Activated naive CD4-positive, alpha-beta T cell treated with Interleukin-2 at 50 U/mL for 16 hours (primary cell): ENCODE results near the gene NHLRC3.
"Not testable (repeated sequence)": the region's sequence is repeated elsewhere in the genome, so short reads cannot be mapped to it uniquely, and the experiment has no call there.

Experiments
- DNase-seq: peaks from one replicate; pipeline ENCODE4 v3.0.0-alpha.2; 2020

NHLRC3 gene, protein sequence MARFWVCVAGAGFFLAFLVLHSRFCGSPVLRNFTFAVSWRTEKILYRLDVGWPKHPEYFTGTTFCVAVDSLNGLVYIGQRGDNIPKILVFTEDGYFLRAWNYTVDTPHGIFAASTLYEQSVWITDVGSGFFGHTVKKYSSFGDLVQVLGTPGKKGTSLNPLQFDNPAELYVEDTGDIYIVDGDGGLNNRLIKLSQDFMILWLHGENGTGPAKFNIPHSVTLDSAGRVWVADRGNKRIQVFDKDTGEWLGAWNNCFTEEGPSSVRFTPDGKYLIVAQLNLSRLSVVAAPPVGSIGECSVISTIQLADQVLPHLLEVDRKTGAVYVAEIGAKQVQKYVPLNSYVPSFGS

DNA sequence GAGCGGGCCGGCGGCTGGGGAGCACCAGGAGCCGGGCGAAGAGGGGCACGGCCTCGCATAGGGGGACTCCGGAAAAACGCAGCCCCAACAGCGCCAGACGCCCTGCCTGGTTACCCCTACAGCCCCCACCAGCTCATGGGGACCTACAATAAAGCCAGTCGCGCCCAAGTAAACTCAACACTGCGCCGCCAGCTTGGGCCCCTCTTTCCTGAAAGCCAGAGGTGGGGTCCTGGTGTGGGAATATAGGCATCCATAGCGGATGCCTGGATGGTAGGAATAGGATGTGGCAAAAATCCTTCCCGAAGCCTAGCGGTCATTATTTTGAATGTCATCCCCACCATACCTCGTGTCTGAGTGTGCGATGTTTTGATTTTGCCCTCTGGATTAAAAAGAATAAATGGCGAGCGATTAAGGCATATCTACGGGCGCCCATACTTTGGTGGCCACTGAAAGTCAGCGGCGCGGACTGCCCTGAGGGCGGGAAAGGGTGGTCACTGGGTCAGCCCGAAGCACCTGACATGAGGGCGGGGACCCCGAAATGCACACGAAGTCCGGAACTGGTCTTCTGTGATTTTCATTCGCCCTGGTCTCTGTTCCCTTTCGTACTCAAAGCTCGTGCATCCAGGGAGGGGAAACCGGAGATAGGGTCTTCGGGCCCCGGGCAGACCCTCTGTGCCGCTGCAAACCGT lies at the start of gene NHLRC3, which contains the start of gene PROSER1:
TSS of gene NHLRC3 (plus strand) at position 577 of the 689 bp plus-strand sequence. CDS start 184 bp downstream, outside the sequence.
TSS of gene PROSER1 (minus strand) at position 210 of the 689 bp plus-strand sequence. CDS start 847 bp downstream, outside the sequence.
- peak; percentile 84 for DNase-seq

DNA sequence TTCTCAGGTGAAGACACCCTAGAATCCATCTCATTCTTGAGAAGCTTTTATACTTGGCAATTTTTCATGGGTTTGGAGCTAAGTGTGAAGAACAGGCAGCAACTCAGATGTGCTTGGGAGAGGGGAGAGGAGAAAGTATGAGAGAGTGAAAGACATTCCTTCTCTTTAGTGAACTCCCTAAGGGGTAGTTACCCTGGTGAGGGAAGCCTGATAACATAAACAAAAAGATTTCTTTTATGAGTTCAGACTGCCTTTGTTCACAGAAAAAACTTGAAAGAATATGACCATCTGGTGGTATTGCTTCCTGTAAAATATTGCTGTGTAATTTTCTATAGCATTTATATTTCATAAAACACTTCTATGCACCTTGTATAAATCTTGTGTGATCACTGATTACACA lies 47.6 kb upstream of the NHLRC3 start, which contains the start of gene STOML3:
TSS of gene STOML3 (minus strand) at position 139 of the 400 bp plus-strand sequence. CDS start at position 29, 110 bp downstream.
- DNase-seq = no peak

DNA sequence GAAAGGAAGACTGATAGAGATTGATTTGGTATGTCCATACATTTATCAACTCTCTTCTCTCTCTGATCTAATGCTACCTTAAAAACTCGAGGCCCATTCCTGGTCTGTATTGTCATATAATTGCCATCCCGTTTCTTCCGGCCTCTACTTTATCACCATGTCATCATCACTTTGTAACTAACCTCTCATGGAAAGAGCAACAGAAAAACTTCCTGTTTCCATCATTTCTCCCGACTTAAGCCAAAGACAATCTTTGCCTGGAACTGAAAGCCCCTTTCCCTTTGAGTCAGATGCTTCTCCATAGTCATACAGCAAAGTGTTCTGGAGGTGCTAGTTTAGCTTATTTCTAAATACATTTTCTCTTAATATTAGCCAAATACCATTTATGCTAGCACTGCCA lies 44.9 kb upstream of the NHLRC3 start:
- DNase-seq = no peak

DNA sequence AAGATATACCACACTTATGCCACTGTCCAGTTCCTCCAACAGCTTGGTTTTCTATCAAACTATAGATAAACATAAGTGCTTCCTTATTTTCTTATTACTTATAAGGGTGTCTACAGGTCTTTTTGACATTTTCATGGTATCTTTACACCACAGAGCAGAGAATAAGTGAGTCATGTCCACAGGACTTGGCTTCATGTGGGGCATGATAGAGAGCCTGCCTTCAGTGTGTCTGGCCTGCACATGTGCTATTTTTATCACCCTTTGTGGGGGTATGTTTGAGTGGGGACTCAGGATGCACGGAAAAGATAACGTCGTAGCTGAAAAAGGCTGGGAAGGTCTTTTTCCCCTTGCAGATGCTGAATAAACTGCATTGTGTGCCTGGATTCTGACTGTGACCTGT lies 39.5 kb upstream of the NHLRC3 start:
- DNase-seq = no peak

DNA sequence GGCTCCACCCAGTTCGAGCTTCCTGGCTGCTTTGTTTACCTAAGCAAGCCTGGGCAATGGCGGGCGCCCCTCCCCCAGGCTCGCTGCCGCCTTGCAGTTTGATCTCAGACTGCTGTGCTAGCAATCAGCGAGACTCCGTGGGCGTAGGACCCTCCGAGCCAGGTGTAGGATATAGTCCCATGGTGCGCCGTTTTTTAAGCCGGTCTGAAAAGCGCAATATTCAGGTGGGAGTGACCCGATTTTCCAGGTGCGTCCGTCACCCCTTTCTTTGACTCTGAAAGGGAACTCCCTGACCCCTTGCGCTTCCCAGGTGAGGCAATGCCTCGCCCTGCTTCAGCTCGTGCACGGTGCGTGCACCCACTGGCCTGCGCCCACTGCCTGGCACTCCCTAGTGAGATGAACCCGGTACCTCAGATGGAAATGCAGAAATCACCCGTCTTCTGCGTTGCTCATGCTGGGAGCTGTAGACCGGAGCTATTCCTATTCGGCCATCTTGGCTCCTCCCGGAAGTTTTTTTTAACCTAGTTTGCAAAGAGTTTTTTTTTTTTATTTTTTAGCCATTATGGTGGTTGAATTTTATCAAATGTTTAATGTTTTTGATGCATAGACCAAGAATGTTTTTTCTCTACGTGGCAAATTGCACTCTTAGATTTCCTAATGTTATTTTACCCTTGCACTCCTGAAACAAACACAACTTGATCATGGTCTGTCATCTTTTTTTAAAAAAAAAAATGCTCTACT lies 31.7 kb upstream of the NHLRC3 start:
- DNase-seq = not testable (repeated sequence)

DNA sequence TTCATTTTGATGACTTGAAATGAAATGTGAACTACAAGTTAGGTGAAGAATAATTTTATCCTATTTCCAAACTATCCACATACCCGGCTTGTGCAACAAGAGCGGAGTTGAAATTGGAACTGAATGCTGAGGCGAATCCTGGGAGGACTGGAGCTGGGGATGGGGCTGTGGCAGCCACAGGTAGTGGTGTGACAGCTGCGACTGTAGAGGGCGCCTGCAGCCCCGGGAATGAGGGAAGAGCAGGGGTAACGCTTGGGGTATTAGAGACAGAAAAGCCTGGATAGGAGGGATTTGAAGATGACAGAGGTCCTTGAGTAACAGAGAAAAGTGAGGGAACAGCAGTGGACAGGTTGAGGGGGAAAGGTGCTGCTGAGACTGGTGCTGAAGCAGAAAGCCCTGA lies 25.6 kb upstream of the NHLRC3 start:
- no peak for DNase-seq

DNA sequence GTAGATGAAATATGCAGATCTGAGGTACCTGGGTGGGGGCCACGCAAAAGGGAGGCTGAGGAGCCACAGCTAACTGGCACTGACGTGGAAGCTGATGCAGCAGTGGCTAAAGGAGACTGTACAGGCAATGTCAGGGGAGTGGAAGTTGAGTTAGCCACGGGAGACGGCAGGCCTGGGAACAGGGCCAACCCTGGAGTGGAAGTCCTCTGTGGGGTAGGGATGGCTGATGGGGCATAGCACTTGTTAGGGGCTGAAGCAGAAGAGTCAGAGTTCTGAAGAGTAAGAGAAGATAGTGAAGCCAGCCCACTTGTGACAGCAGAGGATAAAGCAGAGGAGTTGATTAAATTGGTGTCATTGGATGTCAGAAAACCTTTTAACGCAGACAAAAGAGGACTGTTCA lies 24.8 kb upstream of the NHLRC3 start:
- no peak for DNase-seq

DNA sequence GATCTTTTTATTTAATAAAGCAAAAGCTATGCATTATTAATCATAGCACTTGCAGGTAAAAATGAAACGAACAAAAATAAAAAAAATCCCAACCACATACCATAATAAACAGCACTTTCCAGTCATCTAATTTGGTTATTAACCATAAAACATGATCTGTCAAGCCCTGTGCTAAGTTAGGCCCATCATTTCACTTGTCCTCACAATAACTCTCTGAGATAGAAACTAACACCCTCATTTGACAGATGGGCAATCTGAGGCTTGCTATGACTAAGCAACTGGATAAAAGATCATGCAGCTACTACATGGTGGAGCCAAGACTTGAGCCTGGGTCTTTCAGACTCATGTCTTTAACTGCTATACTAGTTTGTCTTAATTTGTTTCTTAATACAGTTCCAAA lies 22.2 kb upstream of the NHLRC3 start:
- no peak for DNase-seq

DNA sequence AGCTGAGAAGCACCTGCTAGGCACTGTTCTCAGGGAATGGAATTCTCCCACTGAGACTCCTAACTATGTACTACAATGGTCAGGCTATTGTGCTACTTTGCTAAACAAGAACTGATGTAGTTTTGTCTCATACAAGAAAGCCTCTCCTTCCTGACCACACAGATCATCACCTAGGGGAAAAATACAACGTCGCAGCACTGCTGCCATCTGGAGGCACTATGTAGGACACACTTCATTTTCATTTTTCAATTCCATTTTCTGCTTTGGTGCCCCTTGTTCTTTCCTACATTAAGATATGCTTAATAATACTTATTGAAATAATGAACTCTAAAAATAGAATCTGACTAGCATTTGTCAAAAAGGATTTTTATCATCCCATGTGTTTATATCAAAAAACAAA lies 21.5 kb upstream of the NHLRC3 start:
- DNase-seq = no peak

DNA sequence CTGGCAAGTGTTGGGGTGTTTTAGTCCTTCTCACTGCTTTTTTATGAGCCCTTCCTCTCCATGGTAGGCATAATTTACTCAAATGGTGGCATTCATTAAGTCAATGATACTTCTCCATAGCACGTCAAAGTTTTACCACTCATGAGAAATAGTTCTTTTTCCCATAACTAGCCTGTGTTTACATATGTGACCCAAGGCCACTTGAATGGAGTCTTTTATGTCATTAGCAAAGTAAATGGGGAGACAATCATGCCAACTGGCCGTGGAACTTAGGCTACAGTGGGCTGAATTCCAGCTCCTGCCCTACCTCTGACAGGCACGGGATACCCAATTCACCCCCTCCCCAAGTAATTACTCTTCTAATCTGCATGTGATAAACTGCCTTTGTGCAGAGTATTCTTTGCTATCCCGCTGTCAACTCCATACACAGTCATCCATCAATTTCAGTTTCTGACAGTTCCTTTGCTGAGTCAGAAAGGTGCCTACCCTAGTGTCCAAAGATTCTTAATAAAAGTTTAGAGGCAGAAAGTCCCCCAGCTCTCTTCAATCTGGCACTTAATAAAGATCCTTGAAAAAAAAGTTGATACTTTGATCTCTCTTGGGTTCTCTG lies 17.3 kb upstream of the NHLRC3 start:
- no peak for DNase-seq

DNA sequence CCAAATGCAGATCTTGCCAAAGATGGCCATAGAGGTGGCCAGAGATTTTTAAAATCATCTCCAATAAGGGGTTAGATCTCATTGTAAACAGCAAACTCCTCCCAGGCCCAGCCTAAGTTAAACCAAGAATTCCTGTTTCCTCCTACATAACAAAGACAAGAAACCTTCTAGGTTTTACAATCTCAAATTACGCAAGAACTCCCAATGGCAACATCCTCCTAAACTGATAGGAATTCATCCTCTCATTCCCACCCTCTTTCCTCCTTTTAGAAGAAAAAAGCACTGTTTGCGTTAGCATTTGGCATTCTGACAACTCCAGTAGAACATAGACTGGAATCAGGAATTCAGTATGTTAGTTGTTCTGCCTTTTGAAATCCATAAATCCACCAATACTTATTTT lies 14.9 kb upstream of the NHLRC3 start:
- no peak for DNase-seq

DNA sequence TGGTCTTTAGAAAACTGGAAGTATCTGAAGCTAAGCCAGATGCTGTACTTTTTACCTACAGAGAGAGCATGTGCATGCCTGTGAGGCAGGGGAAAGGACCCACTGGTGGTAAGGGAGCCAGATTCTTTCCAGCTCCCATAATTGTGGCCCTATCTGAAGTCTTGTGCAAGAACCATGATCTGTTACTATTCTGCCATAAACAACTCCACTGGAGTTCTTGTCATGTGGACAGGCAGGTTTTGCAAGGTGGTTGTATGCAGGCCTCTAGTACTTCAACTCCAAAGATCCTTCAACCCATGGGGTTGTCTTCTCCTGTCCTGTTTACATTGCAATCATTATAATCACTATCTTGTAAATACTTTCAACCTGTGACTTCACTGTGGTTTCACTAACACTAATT lies 14.5 kb upstream of the NHLRC3 start:
- DNase-seq = no peak

DNA sequence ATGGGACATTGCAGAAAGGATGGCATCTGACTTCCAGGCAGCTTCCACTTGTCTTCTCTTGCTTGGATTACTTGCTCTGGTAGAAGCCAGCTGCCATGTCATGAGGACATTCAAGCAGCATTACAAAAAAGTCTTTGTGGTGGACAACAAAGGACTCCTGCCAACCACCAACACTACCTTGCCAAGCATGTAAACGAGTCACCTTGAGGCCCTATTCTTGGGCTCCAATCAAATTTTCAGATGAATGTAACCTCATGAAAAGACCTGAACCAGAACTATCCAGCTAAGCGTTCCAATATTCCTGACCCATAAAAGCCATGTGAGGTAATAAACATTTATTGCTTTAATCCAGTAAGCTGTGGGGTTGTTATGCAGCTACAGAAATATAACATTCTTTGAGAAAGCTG lies 12.8 kb upstream of the NHLRC3 start:
- DNase-seq = no peak

DNA sequence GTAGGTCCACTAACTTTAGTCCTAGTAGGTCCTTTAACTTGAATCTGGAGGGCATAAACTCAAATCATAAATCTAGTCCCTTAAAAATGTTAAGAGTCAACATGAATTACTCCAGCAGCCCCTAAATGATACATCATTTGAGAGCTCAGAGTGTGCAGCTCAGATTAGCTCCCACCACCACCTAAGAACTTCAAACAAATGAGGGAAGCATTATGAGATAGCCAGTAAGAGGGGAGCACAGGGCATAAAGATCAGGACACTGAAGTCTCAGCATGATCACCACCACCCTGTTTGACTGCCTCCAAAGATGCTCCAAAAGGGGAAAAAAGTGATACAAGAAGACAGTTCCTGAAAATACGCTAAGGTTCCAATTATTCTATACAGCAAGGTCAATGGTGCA lies 6.1 kb upstream of the NHLRC3 start:
- no peak for DNase-seq

DNA sequence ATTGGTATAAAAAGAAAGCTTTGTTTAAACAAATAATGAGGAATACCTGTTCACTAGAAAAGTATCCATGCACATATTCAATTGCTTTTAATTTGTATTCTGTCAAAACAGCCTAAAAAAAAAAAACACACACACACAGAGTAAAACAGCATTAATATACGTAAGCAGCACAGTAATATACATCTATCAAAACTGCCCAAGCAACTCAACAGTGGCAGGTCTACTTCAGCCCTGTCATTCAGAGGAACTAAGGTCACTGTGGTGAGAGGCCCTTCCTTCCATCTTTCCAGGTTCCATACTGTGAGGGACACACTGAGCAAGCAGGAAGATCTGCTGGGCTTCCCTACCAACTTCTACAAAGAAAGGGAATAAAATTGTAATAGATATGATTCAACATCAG lies 4.2 kb upstream of the NHLRC3 start:
- no peak for DNase-seq

DNA sequence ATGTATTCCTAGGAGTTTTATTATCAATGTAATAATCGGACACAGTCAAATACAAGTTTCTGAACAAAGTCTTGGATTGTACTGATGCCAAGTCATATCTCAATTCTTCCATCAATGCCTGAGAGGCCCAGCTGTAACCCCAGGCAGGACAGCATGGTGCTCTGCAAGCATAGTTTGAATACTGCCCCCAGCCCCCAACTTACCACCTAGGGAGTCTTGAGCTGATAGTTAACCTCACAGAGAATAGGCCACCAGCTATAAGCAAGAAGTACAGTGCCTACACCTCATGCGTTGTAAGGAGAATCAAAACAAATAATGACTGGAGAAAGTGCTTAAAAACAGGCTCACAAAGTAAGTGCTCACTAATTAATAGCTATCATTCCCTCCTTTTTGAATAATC lies 3.1 kb upstream of the NHLRC3 start:
- no peak for DNase-seq

DNA sequence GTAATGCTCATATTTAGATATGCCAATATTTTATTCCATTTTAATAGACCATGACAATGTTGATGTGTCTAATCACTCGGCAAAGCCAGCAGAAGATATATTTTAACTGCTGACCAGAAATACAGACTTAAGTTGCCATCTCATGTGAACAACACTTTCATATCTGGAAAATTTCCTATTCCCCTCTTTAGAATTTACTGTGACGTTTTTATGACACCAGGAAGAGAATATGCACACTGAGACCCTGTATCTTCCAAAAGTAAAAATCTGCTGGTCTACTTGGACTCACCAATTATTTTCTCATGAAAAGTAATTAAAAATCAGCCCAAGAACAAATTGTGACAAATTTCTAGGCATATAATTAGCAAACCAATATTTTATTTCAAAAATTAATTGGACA lies 2.5 kb upstream of the NHLRC3 start:
- no peak for DNase-seq

DNA sequence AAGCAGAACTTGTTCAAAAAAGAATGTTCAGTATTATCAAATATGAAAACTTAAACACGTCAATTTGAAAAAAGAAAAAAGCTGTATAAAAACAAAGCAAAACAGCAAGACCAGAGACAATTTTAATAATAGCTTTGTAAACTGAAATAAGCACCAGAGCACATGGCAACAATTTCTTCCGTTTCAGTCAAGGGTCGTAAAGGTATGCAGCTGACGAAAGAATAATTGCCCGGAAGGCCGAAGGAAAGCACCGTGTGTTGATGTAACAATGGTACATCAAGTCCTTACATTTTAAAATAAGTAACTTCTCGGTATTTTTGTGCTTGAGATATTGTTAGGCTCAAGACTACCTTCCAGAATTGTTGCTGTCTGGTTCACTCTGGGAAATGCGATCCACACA lies 2.0 kb upstream of the NHLRC3 start:
- peak; percentile 15 for DNase-seq

DNA sequence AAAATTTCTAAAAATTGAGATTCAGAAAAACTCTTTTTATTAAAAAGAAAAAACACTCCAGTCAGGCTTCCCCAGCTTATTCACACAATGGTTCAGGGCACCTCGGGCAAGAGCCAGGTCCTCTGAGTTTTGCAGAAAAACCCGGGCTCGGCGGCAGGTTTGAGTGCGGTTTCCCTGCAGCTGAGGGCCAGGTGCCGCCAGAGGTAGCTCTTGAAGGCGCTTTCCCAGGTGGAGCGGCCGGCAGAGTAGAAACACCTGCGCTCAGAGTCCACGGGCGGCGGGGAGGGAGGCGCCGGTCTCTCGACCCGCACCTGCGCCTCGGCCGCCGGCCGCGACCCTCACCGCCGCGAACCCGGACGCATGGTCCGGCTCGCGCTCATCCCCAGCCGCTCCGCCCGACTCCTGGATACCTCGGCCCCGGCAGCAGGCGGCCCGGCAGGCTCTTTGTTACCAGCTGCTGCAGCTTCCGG lies 811 bp upstream of the NHLRC3 start:
- no peak for DNase-seq

DNA sequence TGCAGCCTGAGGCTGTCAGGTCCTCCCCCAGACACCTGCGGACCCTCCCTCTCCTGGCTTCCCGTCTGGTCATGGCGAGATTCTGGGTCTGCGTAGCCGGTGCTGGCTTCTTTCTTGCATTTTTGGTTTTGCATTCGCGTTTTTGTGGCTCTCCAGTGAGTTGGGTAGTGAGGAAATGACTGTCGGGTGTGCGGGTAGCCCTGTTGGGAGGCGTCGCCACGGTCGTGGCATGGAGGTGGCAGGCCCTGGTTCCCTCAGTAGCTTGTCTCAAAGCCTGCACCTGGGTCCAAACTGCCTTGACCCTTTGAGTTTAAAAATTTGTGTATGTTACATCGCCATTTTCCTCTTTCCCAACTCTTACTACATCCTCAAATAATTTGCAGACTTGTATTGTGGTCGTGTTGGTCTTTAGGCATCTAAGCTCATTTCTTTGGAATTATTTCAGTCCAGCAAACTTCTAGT lies 344 bp downstream of the NHLRC3 start:
- peak; percentile 67 for DNase-seq

DNA sequence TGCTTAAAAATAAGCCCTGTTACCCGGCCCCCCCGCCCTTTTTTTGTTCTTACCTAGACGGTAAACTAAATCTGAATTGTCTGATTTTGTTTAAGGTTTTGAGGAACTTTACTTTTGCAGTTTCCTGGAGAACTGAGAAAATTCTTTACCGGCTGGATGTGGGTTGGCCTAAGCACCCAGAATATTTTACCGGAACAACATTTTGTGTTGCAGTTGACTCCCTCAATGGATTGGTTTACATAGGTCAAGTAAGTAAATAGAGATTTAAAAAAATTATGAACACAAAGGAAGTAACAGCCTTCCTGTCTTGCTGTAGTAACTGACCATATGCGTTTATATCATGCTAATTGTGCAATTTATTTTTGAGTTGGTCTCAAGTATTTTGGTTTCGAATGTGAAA lies 785 bp downstream of the NHLRC3 start:
- no peak for DNase-seq

DNA sequence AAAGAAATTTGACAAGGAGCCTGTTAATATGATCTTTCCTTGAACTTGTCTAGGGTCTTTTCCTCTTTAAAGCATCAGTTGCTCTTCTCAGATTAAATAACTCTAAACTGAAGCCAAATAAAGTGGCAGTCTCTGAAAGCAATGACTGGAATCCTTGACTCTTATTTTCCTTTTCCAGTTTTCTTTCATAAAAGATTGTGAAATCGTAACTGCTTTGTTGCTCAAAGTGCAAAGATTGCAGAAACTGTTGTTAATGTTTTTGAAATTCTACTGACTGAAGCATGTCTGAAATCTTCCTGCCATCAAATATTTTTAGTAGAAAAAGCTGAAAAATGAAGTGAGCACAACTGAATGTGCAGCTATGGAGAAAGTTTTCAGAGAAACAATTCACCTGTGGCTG lies 1.9 kb downstream of the NHLRC3 start:
- no peak for DNase-seq

DNA sequence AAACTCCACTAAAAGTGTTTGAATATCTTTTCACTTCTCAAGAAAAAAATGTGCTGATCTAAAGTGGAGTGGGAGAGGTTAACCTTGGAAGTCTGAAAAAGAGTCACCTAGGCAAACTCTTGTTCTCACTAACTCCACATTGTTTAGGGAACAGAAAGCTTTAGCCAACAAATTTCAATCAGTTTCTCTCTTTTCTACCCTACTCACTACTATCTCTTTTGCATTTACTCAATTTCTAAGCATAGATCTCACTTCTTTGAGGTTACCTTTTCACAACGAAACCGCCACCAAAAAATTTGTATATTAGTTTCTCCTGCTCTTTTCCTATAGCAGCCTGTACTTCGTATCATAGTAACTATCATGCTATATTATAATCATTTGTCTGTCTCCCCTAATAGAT lies 6.3 kb downstream of the NHLRC3 start:
- DNase-seq = no peak
